ENCODE data around the gene MCTP1. TPM values are rescaled to one million over a fixed set of nuclear protein-coding genes. Genes with fewer than 3 reads are reported as not detected.

Gene MCTP1
- total RNA-seq, 1 experiment from 2014 or later, result 2.5 TPM

- no peak overlapping the region for H3K9ac ChIP-seq (ENCODE audit: extremely low read depth, insufficient read length, low read length)
- H2BK5ac ChIP-seq (ENCODE audit: insufficient read length, low read length), result no peak overlapping the region
- H4K91ac ChIP-seq (ENCODE audit: insufficient read length, low read depth, low read length), result no peak overlapping the region
- no peak overlapping the region for H3T11ph ChIP-seq (ENCODE audit: low read length)
- H3K4me2 ChIP-seq (ENCODE audit: insufficient read depth, insufficient read length, low read length), result peak overlapping the region; percentile 2
- TF ChIP-seq CTCF (conservative IDR thresholded peaks at IDR 0.05), result no peak
- no peaks in the 10 kb centered on the region; a peak in 1 of 5 replicates for H3K9me3 Mint-ChIP-seq
- H4K5ac ChIP-seq (ENCODE audit: insufficient read length, low read depth, low read length), result no peak overlapping the region
- H3K79me2 ChIP-seq (ENCODE audit: insufficient read depth, low read length), result no peaks in the 10 kb centered on the region
- no peak overlapping the region for H3K23ac ChIP-seq (ENCODE audit: insufficient read length, low read depth, low read length)
- H2BK20ac ChIP-seq (ENCODE audit: low read depth, low read length, poor library complexity, severe bottlenecking), result no peak overlapping the region
- no peak overlapping the region for H3K18ac ChIP-seq (ENCODE audit: insufficient read length, low read depth, low read length)
- H3K36me3 Mint-ChIP-seq (ENCODE audit: insufficient read depth in 1 of 3, low read depth in 3 of 3), result peaks cover 0 to 1% (median 0%) of the 10 kb centered on the region in 3 experiments; a peak in 1 of 7 replicates
- DNase-seq, result no peak
- H3K56ac ChIP-seq (ENCODE audit: insufficient read length, low read depth, low read length), result no peak overlapping the region
- no peaks in the 10 kb centered on the region for H4K20me1 ChIP-seq (ENCODE audit: control insufficient read depth, insufficient read depth, insufficient read length)
- no peak overlapping the region for H2AK5ac ChIP-seq (ENCODE audit: insufficient read length, low read length)
- no CpG with 5 or more reads among the region's 8 CpGs for whole genome bisulfite sequencing (ENCODE audit: extremely low coverage, insufficient read length, low lambda C conversion rate)
- no peaks in the 10 kb centered on the region for H3K9me3 ChIP-seq (ENCODE audit: control insufficient read depth, low read depth, low read length)
- no peak overlapping the region for H2BK12ac ChIP-seq (ENCODE audit: insufficient read length, low read depth, low read length)
- no peak overlapping the region for H2BK120ac ChIP-seq (ENCODE audit: low read depth, low read length, poor library complexity, severe bottlenecking)
- H3K4me3 Mint-ChIP-seq, result no peak overlapping the region
- H3K4me1 Mint-ChIP-seq, result peaks cover 38 to 40% of the 10 kb centered on the region in 2 experiments
- H4K8ac ChIP-seq (replicated peaks; ENCODE audit: insufficient read length, low read depth, low read length), result no peak overlapping the region
- H3K4me1 ChIP-seq (ENCODE audit: insufficient read depth, low read length), result peaks cover 2% of the 10 kb centered on the region; the same call in 1 of the 2 replicates
- peaks cover 3% of the 10 kb centered on the region; the same call in 1 of the 2 replicates for H3K27me3 ChIP-seq (ENCODE audit: insufficient read depth, low read length)
- H3K23me2 ChIP-seq (ENCODE audit: insufficient read length, low read depth, low read length, poor library complexity, severe bottlenecking), result peaks cover 9% of the 10 kb centered on the region
- H3K27ac Mint-ChIP-seq, result peak overlapping the region in 1 of 3 experiments; percentile 3; a peak in 1 of 7 replicates
- peaks cover 9% of the 10 kb centered on the region for H3K27me3 Mint-ChIP-seq (ENCODE audit: low read depth)
- no peak overlapping the region for H3K27ac ChIP-seq (ENCODE audit: insufficient read length, low read depth, low read length)
- H2AFZ ChIP-seq (ENCODE audit: low read length), result peak overlapping the region; percentile 72
- H2BK15ac ChIP-seq (ENCODE audit: low read depth, low read length), result no peak overlapping the region
- no peak overlapping the region for H3K14ac ChIP-seq (ENCODE audit: insufficient read depth, low read length)
- H3K79me1 ChIP-seq (ENCODE audit: insufficient read depth, low read depth, low read length, poor library complexity, severe bottlenecking), result no peaks in the 10 kb centered on the region
- H3K4ac ChIP-seq (ENCODE audit: low read depth, low read length), result no peak overlapping the region
Measured at GRCh38 chr5:95280401-95281095, 4.3 kb downstream of the MCTP1 start.

Data from H9 (cell line).